DMS153 treated with DMSO at 0.1 percent for 48 hours (cell line): Measurements from ENCODE around the gene SLC22A17.

Experiments used
- DNase-seq: peaks from one replicate; lab custom pipeline; 2025; ENCODE audit not compliant: unreplicated experiment; lab: John Stamatoyannopoulos, UW

SLC22A17 gene

GRCh38 chr14:23308721-23309445 lies 43.8 kb downstream of the SLC22A17 start:
- DNase-seq: no peak

GRCh38 chr14:23307687-23308644 lies 44.7 kb downstream of the SLC22A17 start:
- DNase-seq: no peak

GRCh38 chr14:23307146-23307530 lies 45.5 kb downstream of the SLC22A17 start:
- DNase-seq: no peak

GRCh38 chr14:23306412-23307145 lies 46.1 kb downstream of the SLC22A17 start, which contains the start of gene BCL2L2:
BCL2L2 (plus strand) TSS chr14:23306833; CDS start chr14:23307768, 935 bp downstream.
- DNase-seq: peak; percentile 90

GRCh38 chr14:23302290-23303225 lies 50.1 kb downstream of the SLC22A17 start, which contains the start of gene PPP1R3E:
PPP1R3E (minus strand) TSS chr14:23302859; CDS start chr14:23302576, 283 bp downstream.
- peak; percentile 54 for DNase-seq

GRCh38 chr14:23301969-23302289 lies 50.8 kb downstream of the SLC22A17 start:
- no peak for DNase-seq

- peak; percentile 98 for DNase-seq
These were observed 51.3 kb downstream of the SLC22A17 start for GRCh38 chr14:23301288-23301968.

- peak; percentile 24 for DNase-seq
These were observed 51.9 kb downstream of the SLC22A17 start for GRCh38 chr14:23300687-23301223.

GRCh38 chr14:23299986-23300686 lies 52.6 kb downstream of the SLC22A17 start:
- no peak for DNase-seq

GRCh38 chr14:23299211-23299957 lies 53.3 kb downstream of the SLC22A17 start:
- DNase-seq: no peak

- DNase-seq: no peak
These were observed 54.9 kb downstream of the SLC22A17 start for GRCh38 chr14:23297611-23298277.

GRCh38 chr14:23297096-23297495 lies 55.6 kb downstream of the SLC22A17 start:
- DNase-seq: no peak
